ENCODE results near the gene NUP88. TPM values are rescaled to one million over a fixed set of nuclear protein-coding genes. Genes with fewer than 3 reads are reported as not detected.
A peak's percentile ranks its signal among the peaks of the same experiment; 100 is the strongest.
"Not testable (repeated sequence)": the region's sequence is repeated elsewhere in the genome, so short reads cannot be mapped to it uniquely, and the experiment has no call there.

NUP88 gene
- total RNA-seq, 8 experiments from 2014 or later: 42.0 to 146 (median 64.9) TPM

DNA sequence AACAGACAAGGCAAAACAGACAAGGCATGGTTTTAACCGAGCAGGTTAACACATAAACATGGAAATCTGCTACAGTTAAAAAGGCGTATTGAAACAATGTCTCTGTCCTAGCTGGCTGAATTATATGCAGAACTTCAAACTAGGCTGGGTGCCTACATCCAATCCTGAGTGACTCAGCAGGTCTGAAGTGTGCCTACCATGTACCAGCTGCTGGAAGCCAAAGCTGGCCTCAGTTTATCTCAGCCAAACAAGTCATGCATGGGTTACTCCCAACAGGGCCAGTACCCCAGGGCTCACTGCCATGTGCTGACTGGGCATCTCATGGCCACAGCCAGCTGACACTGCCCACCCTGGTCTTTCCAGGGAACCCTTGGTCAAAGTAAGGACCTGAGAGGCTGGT is 15.5 kb upstream of the NUP88 start:
- ATAC-seq (replicated peaks in 6 of 8): no peak
- Histone ChIP-seq H3K4me1 (replicated peaks in 1 of 2) (peaks cover 11% of the 10 kb centered on the region in 2 donors), H3K4me3 (no peak overlapping the region), H3K27ac (no peak overlapping the region)
- in situ Hi-C loops (cut with MboI; ENCODE audit: low pct_unique_long_range_greater_than_20kb in 2 of 9, low sequenced_read_pairs in 9 of 9, unreplicated experiment in 9 of 9): no loop called here
- WGBS, 10 experiments: 77 to 100% (median 96%) methylated on average over 1 to 2 of the region's 2 CpGs; no CpG with 5 or more reads in 4 of the 10 experiments

GRCh38 chr17:5431949-5432556 is 12.6 kb upstream of the NUP88 start:
- Histone ChIP-seq H3K4me1 (replicated peaks in 1 of 2) (peaks cover 0 to 2% of the 10 kb centered on the region in 2 donors), H3K27ac (no peak overlapping the region), H3K4me3 (no peak overlapping the region)
- in situ Hi-C loops (cut with MboI; ENCODE audit: low pct_unique_long_range_greater_than_20kb in 2 of 9, low sequenced_read_pairs in 9 of 9, unreplicated experiment in 9 of 9): no loop called here
- ATAC-seq (replicated peaks in 6 of 8): no peak
- 0 to 100% (median 100%) methylated on average over 1 to 2 of the region's 3 CpGs; no CpG with 5 or more reads in 1 of the 10 experiments for WGBS, 10 experiments

- WGBS, 10 experiments: 70 to 100% (median 87%) methylated on average over 2 to 4 of the region's 5 CpGs; no CpG with 5 or more reads in 4 of the 10 experiments
- ATAC-seq (replicated peaks in 6 of 8): peak in 1 of 8 experiments; percentile 9
These were observed 11.8 kb upstream of the NUP88 start for GRCh38 chr17:5431234-5431633.

DNA sequence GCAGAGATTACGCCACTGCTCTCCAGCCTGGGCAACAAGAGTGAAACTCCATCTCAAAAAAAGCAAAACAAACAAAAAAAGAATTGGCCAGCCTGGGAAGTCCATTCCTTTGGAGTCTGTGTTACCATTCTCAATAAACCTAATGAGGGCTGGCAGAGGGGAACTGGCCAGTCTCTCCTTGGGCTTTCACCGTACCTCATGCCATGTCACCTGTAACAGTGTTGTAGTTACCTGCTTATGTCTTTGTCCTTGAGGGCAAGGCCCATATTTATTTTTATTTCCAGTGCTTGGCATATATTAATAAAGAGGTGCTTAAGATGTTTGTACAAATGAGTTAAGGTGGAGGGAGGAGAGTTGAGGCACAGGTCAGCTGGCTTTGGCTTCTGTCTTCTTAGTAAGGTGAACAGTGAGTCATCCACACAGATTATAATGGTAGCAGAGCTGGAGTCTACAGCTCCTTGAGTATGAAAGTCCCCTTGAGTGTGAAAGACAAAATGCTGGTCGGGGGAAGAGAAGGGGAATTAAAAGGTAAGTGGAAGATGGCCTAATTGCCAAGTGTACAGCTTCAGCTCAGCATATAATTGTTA is 11.0 kb upstream of the NUP88 start:
- H3K4me3 ChIP-seq: no peak overlapping the region
- no peak overlapping the region for H3K27ac ChIP-seq
- H3K4me1 ChIP-seq (replicated peaks in 1 of 2): no peaks in the 10 kb centered on the region
- no peak for ATAC-seq (replicated peaks in 6 of 8)
- in situ Hi-C loops (cut with MboI; ENCODE audit: low pct_unique_long_range_greater_than_20kb in 2 of 9, low sequenced_read_pairs in 9 of 9, unreplicated experiment in 9 of 9): no loop called here
- WGBS, 10 experiments: 60 to 100% (median 98%) methylated on average over 1 to 3 of the region's 3 CpGs; no CpG with 5 or more reads in 2 of the 10 experiments

More at GRCh38 chr17:5431234-5431633, 11.8 kb upstream of the NUP88 start:
- H3K27ac ChIP-seq; in situ Hi-C loops (cut with MboI; ENCODE audit: low pct_unique_long_range_greater_than_20kb in 2 of 9, low sequenced_read_pairs in 9 of 9, unreplicated experiment in 9 of 9); H3K4me1 ChIP-seq (replicated peaks in 1 of 2); H3K4me3 ChIP-seq: not testable (repeated sequence)

- WGBS, 10 experiments: 0 to 100% (median 80%) methylated on average over 1 to 3 of the region's 3 CpGs; no CpG with 5 or more reads in 3 of the 10 experiments
- Histone ChIP-seq H3K4me1 (replicated peaks in 1 of 2) (no peaks in the 10 kb centered on the region), H3K4me3 (no peak overlapping the region), H3K27ac (no peak overlapping the region)
- ATAC-seq (replicated peaks in 6 of 8): peak in 3 of 8 experiments; percentile 65 to 83 (median 73)
- in situ Hi-C loops (cut with MboI; ENCODE audit: low pct_unique_long_range_greater_than_20kb in 2 of 9, low sequenced_read_pairs in 9 of 9, unreplicated experiment in 9 of 9): no loop called here
These were observed 9.9 kb upstream of the NUP88 start for GRCh38 chr17:5429191-5429887.

DNA sequence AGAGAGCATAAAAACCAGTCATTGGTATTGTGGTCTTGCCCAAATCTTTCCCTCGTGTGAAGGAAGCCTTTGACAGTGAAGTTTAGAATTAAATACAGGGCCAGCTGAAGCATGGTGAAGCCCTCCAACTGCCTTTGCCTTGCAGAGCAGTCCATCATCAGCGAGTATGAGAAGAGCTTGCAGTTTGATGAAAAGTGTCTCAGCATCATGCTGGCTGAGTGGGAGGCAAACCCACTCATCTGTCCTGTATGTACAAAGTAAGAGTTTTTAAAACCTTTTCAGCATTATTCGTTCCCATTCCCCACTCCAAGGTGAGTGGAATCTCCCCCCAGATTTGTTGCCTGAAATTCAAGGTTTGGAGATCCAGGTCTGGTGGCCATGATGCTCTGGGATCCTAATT is 6.4 kb upstream of the NUP88 start:
- Histone ChIP-seq H3K4me1 (replicated peaks in 1 of 2) (peaks cover 4 to 11% of the 10 kb centered on the region in 2 donors), H3K27ac (no peak overlapping the region), H3K4me3 (no peak overlapping the region)
- no peak for ATAC-seq (replicated peaks in 6 of 8)
- 67 to 100% (median 83%) methylated on average over 1 to 3 of the region's 3 CpGs; no CpG with 5 or more reads in 6 of the 10 experiments for WGBS, 10 experiments
- in situ Hi-C loops (cut with MboI; ENCODE audit: low pct_unique_long_range_greater_than_20kb in 2 of 9, low sequenced_read_pairs in 9 of 9, unreplicated experiment in 9 of 9): no loop called here

DNA sequence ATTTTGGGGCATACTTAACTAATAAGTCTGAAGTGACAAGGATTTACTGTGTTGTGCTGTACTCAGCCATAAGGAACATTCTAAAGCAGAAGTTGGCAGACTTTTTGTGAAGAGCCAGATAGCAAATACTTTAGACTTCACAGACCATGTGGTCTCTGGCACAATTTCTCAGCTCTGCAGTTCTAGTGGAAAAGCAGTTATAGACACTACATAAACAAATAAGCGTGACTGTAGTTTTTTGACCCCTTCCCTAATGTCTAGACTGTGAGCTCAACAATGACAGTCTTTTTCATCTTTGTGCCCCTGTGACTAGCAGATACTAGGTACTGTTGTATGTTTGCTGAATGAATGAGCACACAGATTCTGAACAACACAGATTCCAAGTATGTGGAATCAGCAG is 5.4 kb upstream of the NUP88 start:
- Histone ChIP-seq H3K4me3 (no peak overlapping the region), H3K4me1 (replicated peaks in 1 of 2) (peaks cover 4 to 11% of the 10 kb centered on the region in 2 donors), H3K27ac (no peak overlapping the region)
- in situ Hi-C loops (cut with MboI; ENCODE audit: low pct_unique_long_range_greater_than_20kb in 2 of 9, low sequenced_read_pairs in 9 of 9, unreplicated experiment in 9 of 9): no loop called here
- WGBS, 10 experiments: 20 to 100% (median 100%) methylated on average over 1 of the region's 1 CpG; no CpG with 5 or more reads in 4 of the 10 experiments
- no peak for ATAC-seq (replicated peaks in 6 of 8)

DNA sequence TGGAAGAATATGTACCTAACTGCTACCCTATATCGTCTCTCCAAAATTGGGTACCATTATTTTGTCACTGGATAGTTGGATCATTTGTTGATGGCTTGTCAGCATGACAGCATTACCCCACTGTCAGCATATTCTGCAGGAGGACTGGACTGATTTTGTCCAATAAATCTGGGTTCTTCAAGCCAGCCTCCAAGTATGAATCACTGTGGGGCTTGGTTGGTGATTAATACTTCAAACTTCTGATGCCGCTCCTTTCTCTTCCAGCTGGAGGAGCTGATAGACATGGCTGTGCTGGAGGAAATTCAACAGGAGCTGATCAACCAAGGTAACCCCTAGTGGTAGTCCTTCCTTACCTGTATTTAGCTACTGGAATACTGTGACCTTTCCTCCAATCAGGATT is 3.0 kb upstream of the NUP88 start:
- in situ Hi-C loops (cut with MboI; ENCODE audit: low pct_unique_long_range_greater_than_20kb in 2 of 9, low sequenced_read_pairs in 9 of 9, unreplicated experiment in 9 of 9): no loop called here
- Histone ChIP-seq H3K4me3 (no peak overlapping the region), H3K27ac (no peak overlapping the region), H3K4me1 (replicated peaks in 1 of 2) (peaks cover 10 to 16% of the 10 kb centered on the region in 2 donors)
- 0 to 100% (median 83%) methylated on average over 1 to 2 of the region's 2 CpGs; no CpG with 5 or more reads in 2 of the 10 experiments for WGBS, 10 experiments
- ATAC-seq (replicated peaks in 6 of 8): peak in 1 of 8 experiments; percentile 1

DNA sequence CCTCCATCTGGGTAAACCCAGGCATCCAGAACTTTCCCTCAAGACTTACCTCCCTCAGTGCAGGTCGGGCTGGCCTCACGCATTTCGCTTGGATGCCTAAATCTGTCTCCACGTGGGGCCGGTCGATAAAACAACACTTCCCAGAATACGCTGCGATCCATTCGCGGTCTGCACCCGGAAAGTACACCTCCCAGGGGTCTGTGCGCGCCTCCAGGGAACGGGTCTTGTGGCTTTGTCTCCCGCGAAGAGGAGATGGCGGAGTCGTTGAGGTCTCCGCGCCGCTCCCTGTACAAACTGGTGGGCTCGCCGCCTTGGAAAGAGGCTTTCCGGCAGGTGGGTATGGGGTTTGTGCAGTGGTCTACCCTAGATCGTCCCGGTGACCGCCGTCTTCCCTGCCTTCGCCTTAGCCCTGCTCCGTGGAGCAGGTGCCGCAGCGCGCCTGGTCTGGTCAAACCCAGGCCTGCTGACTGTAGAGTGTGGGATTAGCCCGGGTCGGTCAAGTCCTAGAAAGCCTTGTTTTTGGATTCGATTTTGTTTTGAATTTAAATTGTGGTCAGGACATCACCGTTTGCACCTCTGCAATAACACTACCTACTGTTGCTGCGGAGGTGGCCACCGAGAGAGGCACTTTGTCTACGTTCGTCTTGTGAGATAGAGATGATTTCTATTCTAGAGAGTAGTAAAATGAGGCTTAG is 644 bp upstream of the NUP88 start, which contains the start of gene RPAIN:
Gene RPAIN (plus strand): TSS at position 224 of the 695 bp plus-strand sequence. CDS start 29 bp downstream, at position 253.
- in situ Hi-C loops (cut with MboI; ENCODE audit: low pct_unique_long_range_greater_than_20kb in 2 of 9, low sequenced_read_pairs in 9 of 9, unreplicated experiment in 9 of 9): no loop called here
- peak within 1 kb of the TSS; percentile 83 to 87 for H3K27ac ChIP-seq
- ATAC-seq (replicated peaks in 6 of 8): peak; percentile 69 to 87 (median 84)
- WGBS, 10 experiments: 0 to 6% (median 0%) methylated on average over 1 to 15 of the region's 41 CpGs; no CpG with 5 or more reads in 3 of the 10 experiments
- peak within 1 kb of the TSS; percentile 55 to 88 (median 62) for H3K4me3 ChIP-seq
- peaks cover 10 to 16% of the 10 kb centered on the region in 2 donors for H3K4me1 ChIP-seq (replicated peaks in 1 of 2)

- peak overlapping the region; percentile 69 to 85 for H3K27ac ChIP-seq
- peaks cover 10 to 16% of the 10 kb centered on the region in 2 donors for H3K4me1 ChIP-seq (replicated peaks in 1 of 2)
- in situ Hi-C loops (cut with MboI; ENCODE audit: low pct_unique_long_range_greater_than_20kb in 2 of 9, low sequenced_read_pairs in 9 of 9, unreplicated experiment in 9 of 9): no loop called here
- H3K4me3 ChIP-seq: peak overlapping the region; percentile 55 to 88 (median 62)
- ATAC-seq (replicated peaks in 6 of 8): peak in 6 of 8 experiments; percentile 0 to 38 (median 17)
- WGBS, 10 experiments: 0 to 2% (median 0%) methylated on average over 1 to 24 of the region's 26 CpGs; no CpG with 5 or more reads in 1 of the 10 experiments
These were observed 555 bp downstream of the NUP88 start for GRCh38 chr17:5418858-5419355.

DNA sequence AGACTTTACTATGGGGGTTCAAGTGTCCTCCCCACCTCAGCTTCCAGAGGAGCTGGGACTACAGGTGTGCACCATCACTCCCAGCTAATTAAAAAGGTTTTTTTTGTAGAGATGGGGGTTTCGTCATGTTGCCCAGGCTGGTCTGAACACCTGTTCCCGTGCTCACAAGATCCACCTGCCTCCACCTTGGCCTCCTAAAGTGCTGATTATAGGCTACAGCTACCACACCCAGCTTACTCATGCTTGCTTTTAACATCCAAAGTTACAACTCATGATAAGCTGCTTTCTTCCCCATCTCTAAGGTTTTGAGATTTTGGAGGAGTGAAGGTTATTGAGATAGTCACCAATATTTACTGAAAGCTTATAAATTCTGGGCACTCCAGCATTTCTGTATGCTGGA is 2.6 kb downstream of the NUP88 start:
- no peak overlapping the region for H3K4me3 ChIP-seq
- H3K27ac ChIP-seq: no peak overlapping the region
- no peak for ATAC-seq (replicated peaks in 6 of 8)
- 83 to 100% (median 96%) methylated on average over 1 to 2 of the region's 2 CpGs; no CpG with 5 or more reads in 7 of the 10 experiments for WGBS, 10 experiments
- in situ Hi-C loops (cut with MboI; ENCODE audit: low pct_unique_long_range_greater_than_20kb in 2 of 9, low sequenced_read_pairs in 9 of 9, unreplicated experiment in 9 of 9): no loop called here
- peaks cover 10 to 16% of the 10 kb centered on the region in 2 donors for H3K4me1 ChIP-seq (replicated peaks in 1 of 2)

- no peak overlapping the region for H3K27ac ChIP-seq
- 11 to 100% (median 75%) methylated on average over 1 to 4 of the region's 4 CpGs; no CpG with 5 or more reads in 1 of the 10 experiments for WGBS, 10 experiments
- in situ Hi-C loops (cut with MboI; ENCODE audit: low pct_unique_long_range_greater_than_20kb in 2 of 9, low sequenced_read_pairs in 9 of 9, unreplicated experiment in 9 of 9): no loop called here
These were observed 5.8 kb downstream of the NUP88 start for GRCh38 chr17:5413682-5414081.

More at GRCh38 chr17:5413682-5414081, 5.8 kb downstream of the NUP88 start:
- Histone ChIP-seq H3K4me3 (no peak overlapping the region), H3K4me1 (replicated peaks in 1 of 2) (peaks cover 5 to 6% of the 10 kb centered on the region in 2 donors)
- ATAC-seq (replicated peaks in 6 of 8): peak in 5 of 8 experiments; percentile 67 to 87 (median 81)
